Mammary epithelial cell (primary cell): ENCODE measurements around the gene RGL1.

Experiments
- EZH2 ChIP-seq: IDR thresholded peaks from 2 replicates; pipeline ENCODE4 v1.6.1; 2012; ENCODE audit warnings: low read length, inconsistent platforms, borderline replicate concordance
- TF ChIP-seq, protein P1 (sequence below), 2 donors: IDR thresholded peaks in 1 of 2; conservative IDR thresholded peaks in 1 of 2; 2 replicates each; pipeline ENCODE4 v1.5.1; 2011 to 2012; ENCODE audit warnings: inconsistent platforms in 2 of 2, low read length in 2 of 2, mild to moderate bottlenecking in 2 of 2, control low read depth in 1 of 2, low read depth in 1 of 2; ENCODE audit not compliant: insufficient read depth in 1 of 2; ENCODE audit errors: extremely low read depth in 1 of 2

DNA sequence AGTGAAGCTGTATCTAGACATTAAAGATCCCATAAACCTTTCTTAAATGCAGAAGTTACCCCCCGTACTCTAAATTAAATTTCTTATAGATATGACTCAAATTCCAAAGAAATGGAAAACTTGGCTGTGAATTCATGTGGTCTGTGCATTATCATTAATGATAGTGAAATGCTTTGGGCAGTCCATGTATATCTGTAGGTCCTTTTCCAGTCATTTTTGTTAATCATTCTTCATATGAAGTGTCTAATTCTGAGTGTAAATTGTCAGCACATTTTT is 89.3 kb downstream of the RGL1 start:
- TF ChIP-seq, protein P1, sequence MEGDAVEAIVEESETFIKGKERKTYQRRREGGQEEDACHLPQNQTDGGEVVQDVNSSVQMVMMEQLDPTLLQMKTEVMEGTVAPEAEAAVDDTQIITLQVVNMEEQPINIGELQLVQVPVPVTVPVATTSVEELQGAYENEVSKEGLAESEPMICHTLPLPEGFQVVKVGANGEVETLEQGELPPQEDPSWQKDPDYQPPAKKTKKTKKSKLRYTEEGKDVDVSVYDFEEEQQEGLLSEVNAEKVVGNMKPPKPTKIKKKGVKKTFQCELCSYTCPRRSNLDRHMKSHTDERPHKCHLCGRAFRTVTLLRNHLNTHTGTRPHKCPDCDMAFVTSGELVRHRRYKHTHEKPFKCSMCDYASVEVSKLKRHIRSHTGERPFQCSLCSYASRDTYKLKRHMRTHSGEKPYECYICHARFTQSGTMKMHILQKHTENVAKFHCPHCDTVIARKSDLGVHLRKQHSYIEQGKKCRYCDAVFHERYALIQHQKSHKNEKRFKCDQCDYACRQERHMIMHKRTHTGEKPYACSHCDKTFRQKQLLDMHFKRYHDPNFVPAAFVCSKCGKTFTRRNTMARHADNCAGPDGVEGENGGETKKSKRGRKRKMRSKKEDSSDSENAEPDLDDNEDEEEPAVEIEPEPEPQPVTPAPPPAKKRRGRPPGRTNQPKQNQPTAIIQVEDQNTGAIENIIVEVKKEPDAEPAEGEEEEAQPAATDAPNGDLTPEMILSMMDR (conservative IDR thresholded peaks at IDR 0.05 in 1 of 2, IDR thresholded peaks at IDR 0.05 in 1 of 2; ENCODE audit: extremely low read depth in 1 of 2, insufficient read depth in 1 of 2, low read depth in 1 of 2, low read length in 2 of 2), result no peak
- no peak for TF ChIP-seq EZH2
